Spleen (tissue), 11 donors: ENCODE measurements around the gene CCDC78. TPM values are rescaled to one million over a fixed set of nuclear protein-coding genes. Genes with fewer than 3 reads are reported as not detected.

Experiments
- DNase-seq: peaks from one replicate; pipeline ENCODE4 v3.0.0-alpha.2; 2020
- H3K27ac ChIP-seq, 8 donors: fragments of 200-600 bp; sonication (generic) in 7 of 8; 1 replicate in 4 of 8; 2 replicates in 4 of 8; pipeline versions ENCODE4 v1.5.0 to v1.8.0; 2016 to 2021; ENCODE audit warnings: inconsistent platforms in 4 of 8, mild to moderate bottlenecking in 4 of 8, moderate library complexity in 1 of 8
- H3K27me3 ChIP-seq, 7 donors: fragments of 200-600 bp; sonication (generic) in 6 of 7; replicated peaks in 1 of 7; 1 replicate in 4 of 7; 2 replicates in 3 of 7; pipeline versions ENCODE4 v1.5.0 to v1.8.0; 2016 to 2021; ENCODE audit warnings: inconsistent platforms in 3 of 7, mild to moderate bottlenecking in 1 of 7
- H3K36me3 ChIP-seq, 6 donors: fragments of 200-600 bp; sonication (generic) in 5 of 6; 1 replicate in 4 of 6; 2 replicates in 2 of 6; pipeline versions ENCODE4 v1.5.0 to v1.8.0; 2016 to 2021; ENCODE audit warnings: inconsistent platforms in 2 of 6
- H3K4me1 ChIP-seq, 6 donors: fragments of 200-600 bp; sonication (generic) in 5 of 6; 1 replicate in 3 of 6; 2 replicates in 3 of 6; pipeline versions ENCODE4 v1.5.0 to v1.8.0; 2016 to 2021; ENCODE audit warnings: inconsistent platforms in 3 of 6
- H3K4me3 ChIP-seq, 8 donors: fragments of 200-600 bp; sonication (generic) in 7 of 8; 1 replicate in 4 of 8; 2 replicates in 4 of 8; pipeline versions ENCODE4 v1.5.0 to v1.8.0; 2016 to 2021; ENCODE audit warnings: inconsistent platforms in 4 of 8, mild to moderate bottlenecking in 4 of 8, moderate library complexity in 2 of 8
- H3K9me3 ChIP-seq, 8 donors: fragments of 200-600 bp; sonication (generic) in 7 of 8; 1 replicate in 4 of 8; 2 replicates in 4 of 8; pipeline versions ENCODE4 v1.5.0 to v1.8.0; 2016 to 2021; ENCODE audit warnings: inconsistent platforms in 4 of 8
- POLR2A ChIP-seq, 3 donors: fragments of 450-650 bp; IDR thresholded peaks; one replicate each; pipeline ENCODE4 v1.5.1; 2017; ENCODE audit warnings: antibody characterized with exemption in 3 of 3, mild to moderate bottlenecking in 1 of 3
- POLR2AphosphoS5 ChIP-seq, 3 donors: sonication (generic); formaldehyde crosslinking; IDR thresholded peaks; one replicate each; pipeline ENCODE4 v1.5.1; 2017; ENCODE audit warnings: antibody characterized with exemption in 3 of 3
- WGBS, 5 donors: extraction: QIAGEN DNeasy Blood & Tissue Kit in 3 of 5; methylation state at CpG; one replicate each; pipeline versions ENCODE4 v1.1.5 to v1.1.7; 2013 to 2018; 5-methylcytosine and 5-hydroxymethylcytosine counted together
- intact Hi-C: fragments of 100-400 bp; cut with DNase I; formaldehyde crosslinking; loops from one replicate; pipeline ENCODE4 v1.15.0; 2023; ENCODE audit warnings: low total_unique reads
- polyA plus RNA-seq, 3 donors: library from polyadenylated mRNA; stranded (reverse); fragments of 200-250 nt; gene quantifications; one replicate each; pipeline ENCODE4 v1.2.1, GENCODE V29; 2013
- total RNA-seq, 7 donors: library from RNA; depleted of rRNA in 3 of 7; stranded (reverse); fragments of >200 nt in 3 of 7; fragmentation: NEBNext Ultra II Directional in 4 of 7; extraction: Animal tissue kit (Norgen Biotek cat#: 25700) in 4 of 7; gene quantifications; one replicate each; pipeline versions ENCODE4 v1.1.0 to v1.2.1, GENCODE V29; 2016 to 2021
- TF ChIP-seq, protein P1 (sequence below), 11 experiments: fragments of 200-600 bp in 7 of 11; fragments of 450-650 bp in 4 of 11; sonication (generic) in 4 of 11; IDR thresholded peaks in 8 of 11; conservative IDR thresholded peaks in 3 of 11; 1 replicate in 7 of 11; 2 replicates in 4 of 11; pipeline versions ENCODE4 v1.4.0 to v1.8.0; 2016 to 2021; ENCODE audit warnings: antibody characterized with exemption in 11 of 11, inconsistent platforms in 4 of 11, mild to moderate bottlenecking in 1 of 11
- donor health status: healthy with polysubstance abuse.
- donor health status: DM: no; HTN: no; CAD: no; lungs with moderate emphysema.
- donor health status: DM: no; HTN: no; CAD: no.
- donor health status: Bipolar disorder and iron deficiency.
- donor health status: healthy.
- donor health status: DM: no; HTN: no; CAD: no.
- donor health status: DM: yes; HTN: yes; CAD: no.

Gene CCDC78
- total and polyA plus RNA-seq, 10 donors: 2.9 to 23.7 (median 7.2) TPM

DNA sequence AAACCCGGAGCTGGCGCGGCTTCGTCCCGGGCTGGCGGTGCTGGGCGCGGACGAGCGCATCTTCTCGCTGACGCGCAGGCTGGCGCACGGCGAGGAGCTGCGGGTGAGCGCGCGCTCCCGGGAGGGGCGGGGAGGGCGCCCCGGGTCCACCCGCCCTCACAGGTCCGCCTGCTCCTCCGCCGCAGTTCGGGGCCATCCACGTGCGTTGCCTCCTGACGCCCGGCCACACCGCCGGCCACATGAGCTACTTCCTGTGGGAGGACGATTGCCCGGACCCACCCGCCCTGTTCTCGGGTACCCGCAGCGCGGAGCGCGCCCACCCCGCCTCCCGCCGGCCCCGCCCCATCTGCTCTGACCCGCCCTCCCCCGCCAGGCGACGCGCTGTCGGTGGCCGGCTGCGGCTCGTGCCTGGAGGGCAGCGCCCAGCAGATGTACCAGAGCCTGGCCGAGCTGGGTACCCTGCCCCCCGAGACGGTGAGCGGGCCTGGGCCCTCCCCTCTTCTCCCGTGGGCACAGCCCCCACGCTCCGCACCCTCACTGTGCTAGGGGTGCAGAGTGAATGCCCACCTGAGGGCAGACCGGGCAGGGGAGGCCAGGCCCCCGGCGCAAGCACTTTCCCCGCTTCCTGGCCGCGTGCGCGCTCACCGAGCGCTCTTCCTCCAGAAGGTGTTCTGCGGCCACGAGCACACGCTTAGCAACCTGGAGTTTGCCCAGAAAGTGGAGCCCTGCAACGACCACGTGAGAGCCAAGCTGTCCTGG, 2.1 kb upstream of the CCDC78 start:
- DNase-seq: peak; percentile 92
- H3K4me3 ChIP-seq: peak overlapping the region; percentile 49 to 83 (median 60)
- intact Hi-C loops: no loop called here
- H3K27me3 ChIP-seq: peaks cover 0 to 42% (median 18%) of the 10 kb centered on the region in 7 donors
- H3K9me3 ChIP-seq: no peaks in the 10 kb centered on the region
- H3K4me1 ChIP-seq: peaks cover 5 to 46% (median 35%) of the 10 kb centered on the region in 6 donors
- TF ChIP-seq, protein P1, sequence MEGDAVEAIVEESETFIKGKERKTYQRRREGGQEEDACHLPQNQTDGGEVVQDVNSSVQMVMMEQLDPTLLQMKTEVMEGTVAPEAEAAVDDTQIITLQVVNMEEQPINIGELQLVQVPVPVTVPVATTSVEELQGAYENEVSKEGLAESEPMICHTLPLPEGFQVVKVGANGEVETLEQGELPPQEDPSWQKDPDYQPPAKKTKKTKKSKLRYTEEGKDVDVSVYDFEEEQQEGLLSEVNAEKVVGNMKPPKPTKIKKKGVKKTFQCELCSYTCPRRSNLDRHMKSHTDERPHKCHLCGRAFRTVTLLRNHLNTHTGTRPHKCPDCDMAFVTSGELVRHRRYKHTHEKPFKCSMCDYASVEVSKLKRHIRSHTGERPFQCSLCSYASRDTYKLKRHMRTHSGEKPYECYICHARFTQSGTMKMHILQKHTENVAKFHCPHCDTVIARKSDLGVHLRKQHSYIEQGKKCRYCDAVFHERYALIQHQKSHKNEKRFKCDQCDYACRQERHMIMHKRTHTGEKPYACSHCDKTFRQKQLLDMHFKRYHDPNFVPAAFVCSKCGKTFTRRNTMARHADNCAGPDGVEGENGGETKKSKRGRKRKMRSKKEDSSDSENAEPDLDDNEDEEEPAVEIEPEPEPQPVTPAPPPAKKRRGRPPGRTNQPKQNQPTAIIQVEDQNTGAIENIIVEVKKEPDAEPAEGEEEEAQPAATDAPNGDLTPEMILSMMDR (IDR thresholded peaks at IDR 0.05 in 8 of 11, conservative IDR thresholded peaks at IDR 0.05 in 3 of 11): no peak
- peak; percentile 74 to 78 (median 78) for TF ChIP-seq POLR2AphosphoS5 (IDR thresholded peaks at IDR 0.05)
- H3K27ac ChIP-seq: peak overlapping the region in 7 of 8 donors; percentile 29 to 90 (median 73)
- peaks cover 0 to 44% (median 17%) of the 10 kb centered on the region in 6 donors for H3K36me3 ChIP-seq
- WGBS, 5 donors: 0 to 2% (median 1%) methylated on average over 11 to 80 of the region's 80 CpGs

DNA sequence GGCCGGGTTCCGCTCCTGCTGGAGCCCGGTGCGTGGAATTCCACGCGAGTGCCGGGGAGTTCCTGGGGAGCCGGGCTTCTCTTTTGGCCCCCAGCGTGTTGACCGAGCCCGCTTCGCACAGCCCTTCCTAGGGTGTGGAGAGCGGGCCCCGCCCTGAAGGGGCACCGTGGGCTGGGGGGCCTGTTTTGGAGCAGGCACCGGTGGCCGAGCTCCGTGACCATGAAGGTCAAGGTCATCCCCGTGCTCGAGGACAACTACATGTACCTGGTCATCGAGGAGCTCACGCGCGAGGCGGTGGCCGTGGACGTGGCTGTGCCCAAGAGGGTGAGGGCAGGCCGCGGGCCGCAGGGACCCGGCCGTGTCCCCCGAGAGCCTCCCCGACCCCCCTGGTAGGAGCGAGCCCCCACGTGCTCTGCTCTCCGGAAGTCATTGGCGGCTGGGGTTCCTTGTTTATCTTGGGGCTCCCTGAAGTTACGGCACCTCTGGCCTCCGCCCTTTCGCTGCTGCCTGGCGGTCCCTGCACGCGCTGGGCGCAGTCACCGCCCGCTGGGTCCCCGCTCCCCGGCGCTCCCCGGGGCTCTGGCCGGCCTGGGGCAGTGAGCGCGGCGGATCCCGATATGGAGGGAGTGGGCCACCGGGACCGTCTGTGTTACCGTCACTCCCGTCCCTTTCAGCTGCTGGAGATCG, 1.2 kb upstream of the CCDC78 start:
- peak overlapping the region; percentile 49 to 83 (median 60) for H3K4me3 ChIP-seq
- peak overlapping the region; percentile 9 to 90 (median 70) for H3K27ac ChIP-seq
- 0 to 2% (median 1%) methylated on average over 16 to 61 of the region's 61 CpGs for WGBS, 5 donors
- H3K4me1 ChIP-seq: peaks cover 5 to 55% (median 38%) of the 10 kb centered on the region in 6 donors
- peaks cover 0 to 42% (median 18%) of the 10 kb centered on the region in 7 donors for H3K27me3 ChIP-seq
- intact Hi-C loops: no loop called here
- no peaks in the 10 kb centered on the region for H3K9me3 ChIP-seq
- DNase-seq: peak; percentile 87
- TF ChIP-seq POLR2AphosphoS5 (IDR thresholded peaks at IDR 0.05): peak; percentile 21 to 70 (median 43)
- TF ChIP-seq POLR2A (IDR thresholded peaks at IDR 0.05): no peak
- H3K36me3 ChIP-seq: peaks cover 0 to 40% (median 10%) of the 10 kb centered on the region in 6 donors

DNA sequence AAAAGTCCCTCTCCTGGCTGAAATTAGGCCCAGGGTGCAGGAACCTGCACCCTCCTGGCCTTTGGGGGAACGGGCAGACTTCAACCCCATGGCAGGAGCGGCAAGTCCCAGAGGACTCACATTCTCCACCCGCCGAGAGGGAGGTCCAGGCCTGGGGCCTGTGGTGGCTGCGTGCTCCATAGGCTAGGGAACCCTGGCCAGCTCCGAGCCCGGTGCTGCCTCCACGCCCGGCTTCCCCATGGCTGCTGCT, 130 bp downstream of the CCDC78 start:
- TF ChIP-seq POLR2AphosphoS5 (IDR thresholded peaks at IDR 0.05): no peak
- no peak for TF ChIP-seq POLR2A (IDR thresholded peaks at IDR 0.05)
- TF ChIP-seq, protein P1 (IDR thresholded peaks at IDR 0.05 in 8 of 11, conservative IDR thresholded peaks at IDR 0.05 in 3 of 11): no peak
- no peak for DNase-seq
- WGBS, 5 donors: 20 to 60% (median 31%) methylated on average over 2 to 9 of the region's 9 CpGs
- Histone ChIP-seq H3K9me3 (no peaks in the 10 kb centered on the region), H3K27ac (peak overlapping the region in 4 of 8 donors; percentile 73 to 90 (median 82)), H3K36me3 (peaks cover 0 to 33% (median under 1%) of the 10 kb centered on the region in 6 donors), H3K4me3 (peak overlapping the region in 6 of 8 donors; percentile 30 to 83 (median 57)), H3K27me3 (peaks cover 0 to 42% (median 18%) of the 10 kb centered on the region in 7 donors), H3K4me1 (peaks cover 14 to 68% (median 50%) of the 10 kb centered on the region in 6 donors)
- intact Hi-C loops: no loop called here

DNA sequence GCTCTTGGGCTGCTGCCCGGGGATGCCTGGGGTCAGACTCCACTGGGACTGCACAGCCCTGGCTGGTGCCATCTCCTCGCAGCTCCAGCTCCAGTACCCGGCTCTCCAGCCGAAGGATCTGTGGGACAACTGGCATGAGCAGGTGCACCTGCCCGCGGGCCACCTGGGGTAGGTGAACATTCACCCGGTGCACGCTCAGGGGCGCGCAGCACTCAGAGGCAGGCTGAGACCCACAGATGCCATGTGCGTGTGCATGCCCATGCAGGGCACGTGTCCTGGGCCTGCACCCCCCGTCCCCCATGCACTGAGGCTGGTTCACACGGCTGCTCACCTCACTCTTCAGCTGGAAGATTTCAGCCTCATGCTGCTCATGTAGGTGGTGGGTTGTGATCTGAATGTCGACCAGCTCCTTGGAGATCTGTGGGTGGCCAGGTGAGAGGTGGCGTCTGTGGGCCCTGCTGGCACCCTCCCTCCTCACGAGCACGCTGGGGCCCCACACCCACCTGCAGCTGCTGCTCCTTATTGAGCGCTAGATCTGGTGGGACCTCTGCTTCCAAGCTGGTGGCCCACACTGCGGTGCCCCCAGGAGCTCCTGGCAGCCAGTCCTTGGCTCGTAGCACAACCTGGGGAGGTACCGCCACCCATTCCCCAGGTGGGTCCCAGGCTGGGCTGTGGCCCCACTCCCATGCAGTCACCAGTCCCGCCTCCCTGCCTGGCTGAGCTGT, 618 bp downstream of the CCDC78 start:
- Histone ChIP-seq H3K4me1 (peaks cover 14 to 73% (median 53%) of the 10 kb centered on the region in 6 donors), H3K36me3 (peaks cover 0 to 28% (median 0%) of the 10 kb centered on the region in 6 donors), H3K4me3 (peak overlapping the region in 1 of 8 donors; percentile 83), H3K9me3 (no peaks in the 10 kb centered on the region), H3K27ac (peak overlapping the region in 2 of 8 donors; percentile 86 to 90), H3K27me3 (peaks cover 0 to 42% (median 18%) of the 10 kb centered on the region in 7 donors)
- DNase-seq: peak; percentile 76
- TF ChIP-seq POLR2AphosphoS5 (IDR thresholded peaks at IDR 0.05): peak in 2 of 3 donors; percentile 27 to 32
- TF ChIP-seq, protein P1 (IDR thresholded peaks at IDR 0.05 in 8 of 11, conservative IDR thresholded peaks at IDR 0.05 in 3 of 11): no peak
- intact Hi-C loops: no loop called here
- 75 to 100% (median 81%) methylated on average over 1 to 23 of the region's 23 CpGs for WGBS, 5 donors
